Skeletal muscle tissue (tissue), 4 donors: ENCODE measurements around the gene RSPH9. TPM values are rescaled to one million over a fixed set of nuclear protein-coding genes. Genes with fewer than 3 reads are reported as not detected.
A peak's percentile ranks its signal among the peaks of the same experiment; 100 is the strongest.
"Not testable (repeated sequence)": the region's sequence is repeated elsewhere in the genome, so short reads cannot be mapped to it uniquely, and the experiment has no call there.

Experiments
- H3K27ac ChIP-seq: one replicate; pipeline ENCODE4 v1.7.0; 2013; ENCODE audit warnings: mild to moderate bottlenecking, low read depth, low read length, inconsistent platforms
- H3K27me3 ChIP-seq, 3 donors: one replicate each; pipeline ENCODE4 v1.7.0; 2013; ENCODE audit warnings: low read length in 3 of 3; ENCODE audit not compliant: control insufficient read depth in 3 of 3, insufficient read depth in 3 of 3
- H3K36me3 ChIP-seq, 3 donors: one replicate each; pipeline ENCODE4 v1.7.0; 2013; ENCODE audit warnings: low read length in 3 of 3; ENCODE audit not compliant: control insufficient read depth in 3 of 3, insufficient read depth in 3 of 3
- H3K4me1 ChIP-seq, 3 donors: one replicate each; pipeline ENCODE4 v1.7.0; 2013; ENCODE audit warnings: low read length in 3 of 3, mild to moderate bottlenecking in 3 of 3; ENCODE audit not compliant: control insufficient read depth in 3 of 3, insufficient read depth in 3 of 3
- H3K4me3 ChIP-seq, 3 donors: one replicate each; pipeline ENCODE4 v1.7.0; 2013; ENCODE audit warnings: low read length in 3 of 3
- H3K9ac ChIP-seq, 3 donors: one replicate each; pipeline ENCODE4 v1.7.0; 2013; ENCODE audit warnings: low read length in 3 of 3, mild to moderate bottlenecking in 3 of 3, moderate library complexity in 2 of 3, low read depth in 1 of 3
- H3K9me3 ChIP-seq, 3 donors: one replicate each; pipeline ENCODE4 v1.7.0; 2013; ENCODE audit warnings: low read length in 3 of 3; ENCODE audit not compliant: control insufficient read depth in 3 of 3
- total RNA-seq: library from RNA; depleted of rRNA; stranded (reverse); fragments of >200 nt; gene quantifications from one replicate; pipeline ENCODE4 v1.2.3, GENCODE V29; 2014
- donor health status: Osteomylitis.

RSPH9 gene
- total RNA-seq, 1 donor from 2014 or later: 0.52 TPM

GRCh38 chr6:43628393-43629103, 16.3 kb upstream of the RSPH9 start:
- Histone ChIP-seq H3K36me3 (peaks cover 22 to 27% (median 25%) of the 10 kb centered on the region in 3 donors), H3K9me3 (no peaks in the 10 kb centered on the region), H3K4me1 (peaks cover 27 to 39% (median 37%) of the 10 kb centered on the region in 3 donors), H3K27ac (peak overlapping the region; percentile 86), H3K4me3 (peak overlapping the region; percentile 88 to 89 (median 88)), H3K9ac (peak overlapping the region; percentile 85 to 89 (median 87)), H3K27me3 (no peaks in the 10 kb centered on the region)

- Histone ChIP-seq H3K4me1 (peaks cover 27 to 39% (median 35%) of the 10 kb centered on the region in 3 donors), H3K9me3 (no peaks in the 10 kb centered on the region), H3K4me3 (peak within 1 kb of the TSS; percentile 92 to 98 (median 97)), H3K36me3 (peaks cover 16 to 22% (median 19%) of the 10 kb centered on the region in 3 donors), H3K9ac (peak within 1 kb of the TSS; percentile 96 to 99 (median 98)), H3K27ac (peak within 1 kb of the TSS; percentile 98), H3K27me3 (no peaks in the 10 kb centered on the region)
These were observed 15.7 kb upstream of the RSPH9 start, which contains the start of gene GTPBP2 for GRCh38 chr6:43629104-43629504. GTPBP2 (minus strand) TSS chr6:43629264; CDS start chr6:43629162, 102 bp downstream.

- Histone ChIP-seq H3K27me3 (no peaks in the 10 kb centered on the region), H3K4me1 (peaks cover 27 to 39% (median 29%) of the 10 kb centered on the region in 3 donors), H3K4me3 (peak overlapping the region; percentile 92 to 98 (median 97)), H3K36me3 (peaks cover 10 to 16% (median 14%) of the 10 kb centered on the region in 3 donors), H3K27ac (peak overlapping the region; percentile 98), H3K9ac (peak overlapping the region; percentile 96 to 99 (median 98)), H3K9me3 (no peaks in the 10 kb centered on the region)
These were observed 15.1 kb upstream of the RSPH9 start for GRCh38 chr6:43629505-43630300.

DNA sequence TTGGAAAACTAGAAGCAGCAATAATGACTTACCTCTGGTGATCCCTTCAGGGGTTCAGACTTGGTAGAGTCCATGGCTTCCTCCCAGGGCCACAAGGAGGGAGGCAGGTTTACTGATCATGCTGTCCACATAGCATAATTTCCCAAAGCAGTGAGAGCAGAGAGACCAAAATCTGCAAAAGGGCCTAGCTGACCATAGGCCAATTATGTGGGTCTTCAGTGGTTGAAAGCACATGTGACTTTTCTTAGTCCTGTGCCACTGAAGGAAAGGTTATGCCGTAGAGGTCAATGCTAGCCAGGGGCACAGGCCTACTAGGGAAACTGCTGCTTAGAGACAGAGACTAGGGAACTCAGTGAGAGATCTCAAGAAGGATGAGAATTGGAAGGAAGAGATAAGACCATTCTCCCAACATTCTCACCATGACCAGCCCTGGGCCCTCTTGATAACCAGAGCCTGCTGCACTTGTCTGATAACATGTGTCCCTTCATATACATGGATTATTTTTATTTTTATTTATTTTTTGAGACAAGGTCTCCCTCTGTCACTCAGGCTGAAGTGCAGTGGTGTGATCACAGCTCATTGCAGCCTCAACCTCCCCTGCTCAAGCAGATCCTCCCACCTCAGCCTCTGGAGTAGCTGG, 13.7 kb upstream of the RSPH9 start:
- Histone ChIP-seq H3K27ac (peak overlapping the region; percentile 98), H3K9me3 (no peaks in the 10 kb centered on the region), H3K36me3 (peaks cover 0 to 2% (median 0%) of the 10 kb centered on the region in 3 donors), H3K9ac (peak overlapping the region in 2 of 3 donors; percentile 9 to 21), H3K27me3 (no peaks in the 10 kb centered on the region), H3K4me3 (no peak overlapping the region), H3K4me1 (peaks cover 32 to 48% (median 33%) of the 10 kb centered on the region in 3 donors)

DNA sequence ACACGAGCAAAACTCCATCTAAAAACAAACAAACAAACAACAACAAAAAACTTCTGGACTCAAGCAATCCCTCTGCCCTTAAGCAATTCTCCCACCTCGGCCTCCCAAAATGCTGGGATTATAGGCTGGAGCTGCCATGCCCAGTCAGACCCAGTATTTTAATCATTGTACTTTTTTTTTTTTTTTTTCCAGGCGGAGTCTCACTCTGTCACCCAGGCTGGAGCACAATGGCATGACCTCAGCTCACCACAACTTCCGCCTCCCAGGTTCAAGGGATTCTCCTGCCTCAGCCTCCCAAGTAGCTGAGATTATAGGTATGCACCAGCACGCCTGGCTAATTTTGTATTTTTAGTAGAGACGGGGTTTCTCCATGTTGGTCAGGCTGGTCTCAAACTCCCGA, 11.8 kb upstream of the RSPH9 start:
- not testable (repeated sequence) for H3K9ac ChIP-seq, H3K4me3 ChIP-seq, H3K27ac ChIP-seq, H3K27me3 ChIP-seq, H3K36me3 ChIP-seq, H3K9me3 ChIP-seq
- H3K4me1 ChIP-seq: peaks cover 31 to 45% (median 33%) of the 10 kb centered on the region in 3 donors

DNA sequence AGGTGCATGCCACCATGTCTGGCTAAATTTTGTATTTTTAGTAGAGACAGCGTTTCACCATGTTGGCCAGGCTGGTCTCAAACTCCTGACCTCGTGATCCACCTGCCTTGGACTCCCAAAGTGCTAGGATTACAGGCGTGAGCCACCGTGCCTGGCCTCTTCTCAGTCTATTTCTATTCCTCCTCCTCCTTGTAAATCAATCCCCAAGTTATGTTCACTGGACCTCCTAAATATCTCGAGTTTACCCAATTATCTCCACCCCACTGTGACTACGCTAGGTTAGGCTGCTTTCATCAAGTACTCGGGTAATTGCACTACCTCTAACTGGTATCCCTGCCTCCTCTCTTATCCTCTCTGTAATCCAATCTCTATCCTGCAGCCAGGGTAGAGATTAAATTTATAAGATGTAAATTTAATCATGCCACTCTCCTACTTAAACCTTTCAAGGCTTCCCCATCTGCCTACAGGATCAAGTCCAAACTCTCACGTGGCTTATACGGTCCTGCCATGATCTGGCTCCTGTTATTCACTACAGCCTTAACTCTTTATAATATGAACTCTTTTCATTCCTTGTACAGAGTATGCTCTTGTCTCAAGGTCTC, 10.0 kb upstream of the RSPH9 start:
- Histone ChIP-seq H3K9me3 (no peaks in the 10 kb centered on the region), H3K4me3 (peak overlapping the region in 2 of 3 donors; percentile 95 to 97), H3K36me3 (peaks cover 2 to 14% (median 5%) of the 10 kb centered on the region in 3 donors), H3K27ac (peak overlapping the region; percentile 85), H3K9ac (no peak overlapping the region), H3K27me3 (no peaks in the 10 kb centered on the region), H3K4me1 (peaks cover 28 to 39% (median 34%) of the 10 kb centered on the region in 3 donors)

- no peaks in the 10 kb centered on the region for H3K27me3 ChIP-seq
- no peaks in the 10 kb centered on the region for H3K9me3 ChIP-seq
- H3K27ac ChIP-seq: peak within 1 kb of the TSS; percentile 85
- H3K4me3 ChIP-seq: peak within 1 kb of the TSS; percentile 95 to 97 (median 97)
- peaks cover 11 to 22% (median 13%) of the 10 kb centered on the region in 3 donors for H3K36me3 ChIP-seq
- H3K9ac ChIP-seq: peak within 1 kb of the TSS; percentile 92 to 97 (median 95)
- peaks cover 23 to 37% (median 30%) of the 10 kb centered on the region in 3 donors for H3K4me1 ChIP-seq
These were observed 9.2 kb upstream of the RSPH9 start, which contains the start of gene MAD2L1BP for GRCh38 chr6:43635387-43636307. MAD2L1BP (plus strand) TSS chr6:43635840; CDS start chr6:43635876, 36 bp downstream.

- H3K27ac ChIP-seq: peak overlapping the region; percentile 85
- H3K36me3 ChIP-seq: peaks cover 12 to 25% (median 17%) of the 10 kb centered on the region in 3 donors
- peak overlapping the region; percentile 92 to 97 (median 95) for H3K9ac ChIP-seq
- H3K4me3 ChIP-seq: peak overlapping the region; percentile 95 to 97 (median 97)
- no peaks in the 10 kb centered on the region for H3K9me3 ChIP-seq
- peaks cover 18 to 34% (median 26%) of the 10 kb centered on the region in 3 donors for H3K4me1 ChIP-seq
- H3K27me3 ChIP-seq: no peaks in the 10 kb centered on the region
These were observed 8.6 kb upstream of the RSPH9 start for GRCh38 chr6:43636308-43636659.
